Motor neuron (in vitro differentiated cells): Measurements from ENCODE around the gene CACNG3. TPM values are rescaled to one million over a fixed set of nuclear protein-coding genes. Genes with fewer than 3 reads are reported as not detected.
"Not testable (repeated sequence)": the region's sequence is repeated elsewhere in the genome, so short reads cannot be mapped to it uniquely, and the experiment has no call there.

Source experiments
- ATAC-seq, 8 experiments: fragments of 200-7000 bp; cut with Tn5 transposase; replicated peaks in 6 of 8; 2 replicates each; pipeline ENCODE4 v1.8.0; 2021; ENCODE audit warnings: mild to moderate bottlenecking in 8 of 8, moderate library complexity in 8 of 8
- H3K27ac ChIP-seq, 2 donors: fragments of 250-450 bp; sonication (Bioruptor Pico); 2 replicates each; pipeline ENCODE4 v1.9.0; 2021; ENCODE audit warnings: antibody characterized with exemption in 2 of 2, mild to moderate bottlenecking in 2 of 2, moderate library complexity in 1 of 2
- H3K4me1 ChIP-seq, 2 donors: fragments of 250-450 bp; sonication (Bioruptor Pico); replicated peaks in 1 of 2; 2 replicates each; pipeline ENCODE4 v1.6.1; 2021; ENCODE audit warnings: antibody characterized with exemption in 2 of 2, mild to moderate bottlenecking in 2 of 2, moderate library complexity in 1 of 2
- H3K4me3 ChIP-seq, 5 donors: fragments of 250-450 bp; sonication (Bioruptor Pico); 2 replicates each; pipeline ENCODE4 v1.9.0; 2021; ENCODE audit warnings: antibody characterized with exemption in 5 of 5, mild to moderate bottlenecking in 5 of 5, moderate library complexity in 4 of 5
- WGBS, 10 experiments: fragments of 450-650 bp; shearing (Covaris generic); methylation state at CpG; one replicate each; pipeline ENCODE4 v1.0.0; 2022; 5-methylcytosine and 5-hydroxymethylcytosine counted together
- in situ Hi-C, 9 experiments: fragments of 400-800 bp; cut with MboI; loops; one replicate each; pipeline ENCODE4 v1.15.0; 2021; ENCODE audit warnings: low sequenced_read_pairs in 9 of 9, low pct_unique_long_range_greater_than_20kb in 2 of 9; ENCODE audit not compliant: unreplicated experiment in 9 of 9
- total RNA-seq, 8 experiments: library from RNA; unstranded; fragments of 300-600 nt; gene quantifications; 2 replicates each; pipeline versions ENCODE4 v1.2.3 to v1.2.4, GENCODE V29; 2022

CACNG3 gene
- total RNA-seq, 8 experiments from 2014 or later = 0.05 to 1.4 (median 0.23) TPM; not detected in 1

- Histone ChIP-seq H3K4me3 (no peak overlapping the region), H3K4me1 (no peaks in the 10 kb centered on the region), H3K27ac (no peak overlapping the region)
- in situ Hi-C loops = no loop called here
- WGBS, 10 experiments = 0 to 94% (median 53%) methylated on average over 1 to 7 of the region's 9 CpGs; no CpG with 5 or more reads in 2 of the 10 experiments
- no peak for ATAC-seq
These were observed 30.7 kb downstream of the CACNG3 start for GRCh38 chr16:24286741-24287405.

- in situ Hi-C loops = no loop called here
- WGBS, 10 experiments = 0 to 86% (median 57%) methylated on average over 1 to 2 of the region's 2 CpGs; no CpG with 5 or more reads in 4 of the 10 experiments
- Histone ChIP-seq H3K4me3 (no peak overlapping the region), H3K27ac (no peak overlapping the region), H3K4me1 (no peaks in the 10 kb centered on the region)
- no peak for ATAC-seq
These were observed 32.4 kb downstream of the CACNG3 start for GRCh38 chr16:24288516-24288915.

- no peak overlapping the region for H3K4me3 ChIP-seq
- in situ Hi-C loops = no loop called here
- H3K27ac ChIP-seq = no peak overlapping the region
- no peak for ATAC-seq
- H3K4me1 ChIP-seq = no peaks in the 10 kb centered on the region
- 0 to 83% (median 44%) methylated on average over 2 to 3 of the region's 3 CpGs; no CpG with 5 or more reads in 4 of the 10 experiments for WGBS, 10 experiments
These were observed 33.1 kb downstream of the CACNG3 start for GRCh38 chr16:24289166-24289700.

DNA sequence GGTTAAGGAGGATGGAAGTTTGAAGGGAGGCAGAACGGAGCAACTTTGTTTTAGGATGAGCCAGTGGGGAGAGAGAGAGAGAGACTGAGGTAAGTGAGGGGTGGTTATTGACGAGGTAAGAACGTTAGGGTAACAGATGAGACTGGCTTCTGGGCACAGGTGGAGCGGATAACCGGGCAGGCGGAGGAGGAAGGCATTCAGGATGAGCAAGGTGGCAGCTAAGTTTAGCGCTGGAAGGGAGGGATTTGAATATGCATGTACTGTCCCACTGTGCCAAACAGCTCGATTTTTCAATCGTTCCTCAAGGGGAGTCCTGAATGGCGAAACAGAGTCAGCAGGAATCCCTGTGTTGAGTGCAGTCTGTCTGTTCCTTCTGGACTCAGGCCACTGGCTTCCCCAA, 35.8 kb downstream of the CACNG3 start:
- in situ Hi-C loops = no loop called here
- no peak for ATAC-seq
- no peak overlapping the region for H3K4me3 ChIP-seq
- no peak overlapping the region for H3K27ac ChIP-seq
- 0 to 87% (median 25%) methylated on average over 3 to 10 of the region's 10 CpGs; no CpG with 5 or more reads in 1 of the 10 experiments for WGBS, 10 experiments
- H3K4me1 ChIP-seq = no peaks in the 10 kb centered on the region

- no peak overlapping the region for H3K27ac ChIP-seq
- WGBS, 10 experiments = 0 to 100% (median 80%) methylated on average over 1 to 4 of the region's 7 CpGs; no CpG with 5 or more reads in 3 of the 10 experiments
- H3K4me3 ChIP-seq = no peak overlapping the region
- no peak for ATAC-seq
- in situ Hi-C loops = no loop called here
- H3K4me1 ChIP-seq = no peaks in the 10 kb centered on the region
These were observed 38.0 kb downstream of the CACNG3 start for GRCh38 chr16:24294131-24294530.

- no peak for ATAC-seq
- no peaks in the 10 kb centered on the region for H3K4me1 ChIP-seq
- WGBS, 10 experiments = 0 to 80% (median 30%) methylated on average over 1 to 3 of the region's 3 CpGs; no CpG with 5 or more reads in 4 of the 10 experiments
- H3K27ac ChIP-seq = no peak overlapping the region
- in situ Hi-C loops = no loop called here
- no peak overlapping the region for H3K4me3 ChIP-seq
These were observed 41.2 kb downstream of the CACNG3 start for GRCh38 chr16:24297375-24297774.

- WGBS, 10 experiments = 13 to 90% (median 60%) methylated on average over 1 to 5 of the region's 5 CpGs; no CpG with 5 or more reads in 2 of the 10 experiments
- no peak for ATAC-seq
- no peaks in the 10 kb centered on the region for H3K4me1 ChIP-seq
These were observed 42.5 kb downstream of the CACNG3 start for GRCh38 chr16:24298548-24299167.

DNA sequence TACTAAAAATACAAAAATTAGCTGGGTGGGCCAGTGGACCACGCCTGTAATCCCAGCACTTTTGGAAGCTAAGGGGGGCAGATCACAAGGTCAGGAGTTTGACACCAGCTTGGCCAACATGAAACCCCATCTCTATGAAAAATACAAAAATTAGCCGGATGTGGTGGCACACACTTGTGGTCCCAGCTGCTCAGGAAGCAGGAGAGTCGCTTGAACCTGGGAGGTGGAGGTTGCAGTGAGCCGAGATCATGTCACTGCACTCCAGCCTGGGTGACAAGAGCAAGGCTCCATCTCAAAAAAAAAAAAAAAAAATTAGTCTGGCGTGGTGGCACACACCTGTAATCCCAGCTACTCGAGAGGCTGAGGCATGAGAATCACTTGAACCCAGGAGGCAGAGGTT, 44.6 kb downstream of the CACNG3 start:
- in situ Hi-C loops = not testable (repeated sequence)

More at GRCh38 chr16:24298548-24299167, 42.5 kb downstream of the CACNG3 start:
- in situ Hi-C loops = no loop called here
- H3K4me3 ChIP-seq = no peak overlapping the region
- no peak overlapping the region for H3K27ac ChIP-seq

DNA sequence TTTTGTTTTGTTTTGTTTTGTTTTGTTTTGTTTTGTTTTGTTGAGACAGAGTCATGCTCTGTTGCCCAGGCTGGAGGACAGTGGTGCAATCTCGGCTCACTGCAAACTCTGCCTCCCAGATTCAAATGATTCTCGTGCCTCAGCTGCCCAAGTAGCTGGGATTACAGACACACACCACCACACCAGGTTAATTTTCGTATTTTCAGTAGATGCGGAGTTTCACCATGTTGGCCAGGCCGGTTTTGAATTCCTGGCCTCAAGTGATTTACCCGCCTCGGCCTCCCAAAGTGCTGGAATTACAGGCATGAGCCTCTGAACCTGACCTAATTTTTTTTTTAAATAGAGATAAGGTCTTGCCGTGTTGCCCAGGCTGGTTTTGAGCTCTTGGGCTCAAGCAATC, 46.5 kb downstream of the CACNG3 start:
- no peak overlapping the region for H3K4me3 ChIP-seq
- WGBS, 10 experiments = 27 to 88% (median 69%) methylated on average over 1 to 8 of the region's 8 CpGs; no CpG with 5 or more reads in 1 of the 10 experiments
- ATAC-seq = no peak
- no peaks in the 10 kb centered on the region for H3K4me1 ChIP-seq
- in situ Hi-C loops = no loop called here
- no peak overlapping the region for H3K27ac ChIP-seq

More for the DNA sequence above, 44.6 kb downstream of the CACNG3 start:
- not testable (repeated sequence) for H3K4me3 ChIP-seq, H3K4me1 ChIP-seq, ATAC-seq, H3K27ac ChIP-seq
- WGBS, 10 experiments = 0 to 90% (median 73%) methylated on average over 1 to 5 of the region's 6 CpGs; no CpG with 5 or more reads in 2 of the 10 experiments

DNA sequence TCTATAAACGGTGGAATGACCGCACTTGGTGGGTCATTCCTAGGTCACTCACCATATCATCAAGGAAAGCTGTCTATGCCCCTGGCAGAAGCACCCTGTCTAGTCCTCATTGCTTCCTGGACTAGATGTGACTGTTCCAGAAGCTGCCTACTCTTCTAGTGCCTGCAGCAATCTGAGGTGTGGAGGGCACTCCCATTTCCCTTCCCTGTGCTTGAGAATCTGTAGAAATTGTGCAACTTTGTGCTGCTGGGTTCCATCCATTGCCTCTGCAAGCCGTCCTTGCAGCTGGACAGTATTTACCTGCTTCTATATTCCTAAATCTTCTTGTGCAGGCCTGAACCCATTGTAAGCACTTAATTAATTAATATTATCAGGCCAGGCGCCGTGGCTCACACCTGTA, 52.1 kb downstream of the CACNG3 start:
- in situ Hi-C loops = no loop called here
- ATAC-seq = no peak
- Histone ChIP-seq H3K27ac (no peak overlapping the region), H3K4me3 (no peak overlapping the region), H3K4me1 (no peaks in the 10 kb centered on the region)
- WGBS, 10 experiments = 0 to 96% (median 51%) methylated on average over 2 to 4 of the region's 5 CpGs; no CpG with 5 or more reads in 6 of the 10 experiments

- H3K4me1 ChIP-seq = no peaks in the 10 kb centered on the region
- H3K27ac ChIP-seq = no peak overlapping the region
- in situ Hi-C loops = no loop called here
- H3K4me3 ChIP-seq = no peak overlapping the region
- peak in 7 of 8 experiments; percentile 47 to 79 (median 63) for ATAC-seq
- WGBS, 10 experiments = 4 to 95% (median 67%) methylated on average over 1 to 12 of the region's 13 CpGs
These were observed 53.4 kb downstream of the CACNG3 start for GRCh38 chr16:24309258-24310142.

DNA sequence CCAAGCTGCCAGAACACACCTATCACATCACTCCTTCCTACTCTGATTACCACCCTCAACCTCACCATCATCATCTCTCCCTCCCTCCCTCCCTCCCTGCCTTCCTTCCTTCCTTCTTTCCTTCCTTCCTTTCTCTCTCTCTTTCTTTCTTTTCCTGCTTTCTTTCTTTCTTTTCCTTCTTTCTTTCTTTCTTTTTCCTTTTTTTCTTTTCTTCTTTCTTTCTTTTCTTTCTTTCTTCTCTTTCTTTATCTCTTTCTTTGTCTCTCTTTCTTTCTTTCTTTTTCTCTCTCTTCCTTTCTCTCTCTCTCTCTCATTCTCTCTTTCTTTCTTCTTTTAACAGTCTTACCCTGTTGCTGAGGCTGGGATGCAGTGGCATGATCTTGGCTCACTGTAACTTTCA, 59.2 kb downstream of the CACNG3 start:
- no peak for ATAC-seq
- in situ Hi-C loops = no loop called here
- Histone ChIP-seq H3K4me3 (no peak overlapping the region), H3K4me1 (no peaks in the 10 kb centered on the region), H3K27ac (no peak overlapping the region)

GRCh38 chr16:24318680-24319079, 62.5 kb downstream of the CACNG3 start:
- Histone ChIP-seq H3K27ac (no peak overlapping the region), H3K4me1 (no peaks in the 10 kb centered on the region), H3K4me3 (no peak overlapping the region)
- in situ Hi-C loops = no loop called here
- WGBS, 10 experiments = 0 to 90% (median 57%) methylated on average over 1 of the region's 1 CpG; no CpG with 5 or more reads in 4 of the 10 experiments
- ATAC-seq = no peak
